Measurements from ENCODE around the gene CENPF.
"Not testable (repeated sequence)": the region's sequence is repeated elsewhere in the genome, so short reads cannot be mapped to it uniquely, and the experiment has no call there.

The CENPF gene

GRCh38 chr1:214604523-214604922 is 1.5 kb downstream of the CENPF start:
- in situ Hi-C loops (cut with MboI; ENCODE audit: low pct_unique_long_range_greater_than_20kb, low sequenced_read_pairs, unreplicated experiment): no loop called here
- TF ChIP-seq CTCF (IDR thresholded peaks at IDR 0.05; ENCODE audit: extremely low read depth, insufficient read depth, missing control alignments): no peak
- no peak for DNase-seq (ENCODE audit: low spot score)

GRCh38 chr1:214605484-214605883 is 2.5 kb downstream of the CENPF start:
- DNase-seq (ENCODE audit: low spot score); in situ Hi-C loops (cut with MboI; ENCODE audit: low pct_unique_long_range_greater_than_20kb, low sequenced_read_pairs, unreplicated experiment): not testable (repeated sequence)

GRCh38 chr1:214605933-214606925 is 3.2 kb downstream of the CENPF start:
- DNase-seq (ENCODE audit: low spot score); in situ Hi-C loops (cut with MboI; ENCODE audit: low pct_unique_long_range_greater_than_20kb, low sequenced_read_pairs, unreplicated experiment): not testable (repeated sequence)

GRCh38 chr1:214607492-214608215 is 4.7 kb downstream of the CENPF start:
- in situ Hi-C loops (cut with MboI; ENCODE audit: low pct_unique_long_range_greater_than_20kb, low sequenced_read_pairs, unreplicated experiment); DNase-seq (ENCODE audit: low spot score): not testable (repeated sequence)

- in situ Hi-C loops (cut with MboI; ENCODE audit: low pct_unique_long_range_greater_than_20kb, low sequenced_read_pairs, unreplicated experiment); DNase-seq (ENCODE audit: low spot score): not testable (repeated sequence)
Observed at GRCh38 chr1:214608216-214608783, 5.3 kb downstream of the CENPF start.

- in situ Hi-C loops (cut with MboI; ENCODE audit: low pct_unique_long_range_greater_than_20kb, low sequenced_read_pairs, unreplicated experiment); DNase-seq (ENCODE audit: low spot score): not testable (repeated sequence)
Observed at GRCh38 chr1:214608817-214609216, 5.8 kb downstream of the CENPF start.

- in situ Hi-C loops (cut with MboI; ENCODE audit: low pct_unique_long_range_greater_than_20kb, low sequenced_read_pairs, unreplicated experiment): no loop called here
- DNase-seq (ENCODE audit: low spot score): no peak
- no peak for TF ChIP-seq CTCF (IDR thresholded peaks at IDR 0.05; ENCODE audit: extremely low read depth, insufficient read depth, missing control alignments)
Observed at GRCh38 chr1:214609692-214610091, 6.7 kb downstream of the CENPF start.

GRCh38 chr1:214610136-214610535 is 7.1 kb downstream of the CENPF start:
- DNase-seq (ENCODE audit: low spot score); in situ Hi-C loops (cut with MboI; ENCODE audit: low pct_unique_long_range_greater_than_20kb, low sequenced_read_pairs, unreplicated experiment): not testable (repeated sequence)

- TF ChIP-seq CTCF (IDR thresholded peaks at IDR 0.05; ENCODE audit: extremely low read depth, insufficient read depth, missing control alignments): no peak
- in situ Hi-C loops (cut with MboI; ENCODE audit: low pct_unique_long_range_greater_than_20kb, low sequenced_read_pairs, unreplicated experiment): no loop called here
- DNase-seq (ENCODE audit: low spot score): no peak
Observed at GRCh38 chr1:214615109-214615508, 12.1 kb downstream of the CENPF start.

All from GM13977 (cell line).